HG02798 (cell line): Measurements from ENCODE around the gene BACE2.
"Not testable (repeated sequence)": the region's sequence is repeated elsewhere in the genome, so short reads cannot be mapped to it uniquely, and the experiment has no call there.

Source experiments
- ATAC-seq: cut with Tn5 transposase; IDR thresholded peaks from one replicate; pipeline ENCODE4 v1.9.1; 2021; ENCODE audit warnings: mild to moderate bottlenecking; ENCODE audit not compliant: unreplicated experiment, poor library complexity

The BACE2 gene

GRCh38 chr21:41231060-41231459 is 63.1 kb downstream of the BACE2 start:
- ATAC-seq: no peak

- ATAC-seq: no peak
These were observed 64.1 kb downstream of the BACE2 start for GRCh38 chr21:41232013-41232412.

- ATAC-seq: no peak
These were observed 66.0 kb downstream of the BACE2 start for GRCh38 chr21:41233916-41234315.

GRCh38 chr21:41234569-41234968 is 66.6 kb downstream of the BACE2 start:
- no peak for ATAC-seq

- ATAC-seq: no peak
These were observed 67.2 kb downstream of the BACE2 start for GRCh38 chr21:41235201-41235600.

GRCh38 chr21:41236352-41236973 is 68.5 kb downstream of the BACE2 start:
- ATAC-seq: no peak

GRCh38 chr21:41238081-41238796 is 70.3 kb downstream of the BACE2 start:
- not testable (repeated sequence) for ATAC-seq

GRCh38 chr21:41240040-41240439 is 72.1 kb downstream of the BACE2 start:
- no peak for ATAC-seq

- no peak for ATAC-seq
These were observed 73.4 kb downstream of the BACE2 start for GRCh38 chr21:41241341-41241740.

GRCh38 chr21:41242238-41242829 is 74.4 kb downstream of the BACE2 start:
- no peak for ATAC-seq

- no peak for ATAC-seq
These were observed 75.1 kb downstream of the BACE2 start for GRCh38 chr21:41243107-41243506.

GRCh38 chr21:41244266-41244880 is 76.4 kb downstream of the BACE2 start:
- ATAC-seq: not testable (repeated sequence)

GRCh38 chr21:41245509-41246135 is 77.7 kb downstream of the BACE2 start:
- no peak for ATAC-seq

GRCh38 chr21:41246808-41247207 is 78.8 kb downstream of the BACE2 start:
- no peak for ATAC-seq

- no peak for ATAC-seq
These were observed 79.9 kb downstream of the BACE2 start for GRCh38 chr21:41247561-41248545.

- no peak for ATAC-seq
These were observed 81.5 kb downstream of the BACE2 start for GRCh38 chr21:41249476-41249875.

- no peak for ATAC-seq
These were observed 82.6 kb downstream of the BACE2 start for GRCh38 chr21:41250519-41250918.

- ATAC-seq: no peak
These were observed 84.1 kb downstream of the BACE2 start for GRCh38 chr21:41251961-41252642.

GRCh38 chr21:41254090-41254700 is 86.2 kb downstream of the BACE2 start:
- ATAC-seq: no peak
